Camera-type eye (tissue), 1 donor: Measurements from ENCODE around the gene PKP1. TPM values are rescaled to one million over a fixed set of nuclear protein-coding genes. Genes with fewer than 3 reads are reported as not detected.

Source experiments
- total RNA-seq: library from RNA; depleted of rRNA; stranded (reverse); fragments of >200 nt; gene quantifications from one replicate; pipeline ENCODE4 v1.2.3, GENCODE V29; 2014

PKP1 gene
- 34.3 TPM for total RNA-seq

GRCh38 chr1:201282931-201283829 is at the start of gene PKP1:
PKP1 (plus strand) TSS chr1:201283506; CDS start chr1:201283703, 197 bp downstream.

GRCh38 chr1:201377611-201378092 is 94.3 kb downstream of the PKP1 start, which contains the start of gene TNNT2:
TNNT2 (minus strand) TSS chr1:201377680; CDS start chr1:201373254, 4,426 bp downstream.

Other genes starting within 250 kb of the PKP1 start
- 5.9 TPM for gene CACNA1S, start 171.1 kb upstream of the PKP1 start, total RNA-seq
- gene ASCL5, start 156.3 kb upstream of the PKP1 start, total RNA-seq = not detected
- gene TMEM9, start 129.0 kb upstream of the PKP1 start, total RNA-seq = 89.7 TPM
- gene IGFN1, start 92.7 kb upstream of the PKP1 start, total RNA-seq = 1.2 TPM
- gene TNNT2, start 94.2 kb downstream of the PKP1 start, total RNA-seq = 10.0 TPM
- gene LAD1, start 115.8 kb downstream of the PKP1 start, total RNA-seq = 3.8 TPM
- gene TNNI1, start 138.2 kb downstream of the PKP1 start, total RNA-seq = 56.6 TPM
- 18.5 TPM for gene PHLDA3, start 185.7 kb downstream of the PKP1 start, total RNA-seq
- 185 TPM for gene CSRP1, start 223.6 kb downstream of the PKP1 start, total RNA-seq